ENCODE results near the gene PSMB7.

GRCh38 chr9:124321935-124322334 lies 93.3 kb downstream of the PSMB7 start:
- TF ChIP-seq CTCF (IDR thresholded peaks at IDR 0.05) (no peak), ZFX (IDR thresholded peaks at IDR 0.05; ENCODE audit: borderline replicate concordance) (no peak)
